Measurements from ENCODE around the gene PPM1L.

GRCh38 chr3:160784853-160785252 lies 28.8 kb downstream of the PPM1L start:
- no peak for TF ChIP-seq EZH2 (optimal IDR thresholded peaks at IDR 0.05; ENCODE audit: low read depth, low read length)
- TF ChIP-seq CTCF (IDR thresholded peaks at IDR 0.05; ENCODE audit: low read length) = no peak
